GM19463 (cell line): Measurements from ENCODE around the gene DOCK2.
A peak's percentile ranks its signal among the peaks of the same experiment; 100 is the strongest.

ENCODE experiments used
- ATAC-seq: cut with Tn5 transposase; IDR thresholded peaks from one replicate; pipeline ENCODE4 v1.9.1; 2021; ENCODE audit warnings: mild to moderate bottlenecking, moderate library complexity; ENCODE audit not compliant: unreplicated experiment

DOCK2 gene

DNA sequence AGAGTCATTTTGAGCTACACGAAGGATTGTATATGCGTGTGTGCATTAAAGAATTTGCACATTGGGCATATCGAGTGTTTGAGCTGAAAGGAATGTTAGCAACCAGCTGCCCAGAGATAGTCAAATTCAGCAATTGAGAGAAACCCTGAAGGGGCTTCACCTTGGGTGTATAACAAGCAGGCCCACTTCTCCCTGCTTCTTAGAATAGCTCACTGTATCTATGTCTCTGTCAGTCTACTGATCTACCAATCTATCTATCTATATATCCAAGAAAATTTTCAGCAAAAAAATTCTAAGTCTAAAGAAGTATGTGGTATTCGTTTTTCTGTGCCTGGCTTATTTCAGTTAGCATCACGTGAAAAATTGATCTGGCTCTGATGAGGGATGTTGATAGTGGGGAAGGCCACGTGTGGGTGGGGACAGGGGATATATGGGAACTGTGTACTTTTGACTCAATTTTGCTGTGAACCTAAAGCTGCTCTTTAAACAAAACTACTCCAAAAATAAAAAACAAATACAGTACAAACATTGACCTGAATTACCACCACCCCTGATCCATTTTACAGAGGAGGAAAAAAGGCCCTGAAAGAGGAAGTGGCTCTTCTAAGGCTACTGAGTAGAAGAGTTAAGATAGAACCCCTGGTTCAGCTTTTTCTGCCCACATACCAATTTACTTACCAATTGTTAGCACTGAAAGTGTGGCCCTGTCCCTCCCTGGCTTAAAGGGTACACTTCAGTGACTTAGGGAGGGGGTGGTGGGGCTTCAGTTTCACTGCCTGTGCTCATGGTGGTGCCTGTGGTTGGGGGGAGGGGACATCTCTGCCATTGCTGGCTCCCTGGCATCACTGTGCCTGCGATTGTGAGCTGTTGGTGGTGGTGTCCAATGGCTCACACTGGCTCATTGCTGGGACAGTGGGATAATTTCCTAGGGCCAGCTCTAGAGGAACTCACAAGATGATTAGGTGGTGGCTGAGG lies 141.8 kb downstream of the DOCK2 start:
- peak; percentile 91 for ATAC-seq

DNA sequence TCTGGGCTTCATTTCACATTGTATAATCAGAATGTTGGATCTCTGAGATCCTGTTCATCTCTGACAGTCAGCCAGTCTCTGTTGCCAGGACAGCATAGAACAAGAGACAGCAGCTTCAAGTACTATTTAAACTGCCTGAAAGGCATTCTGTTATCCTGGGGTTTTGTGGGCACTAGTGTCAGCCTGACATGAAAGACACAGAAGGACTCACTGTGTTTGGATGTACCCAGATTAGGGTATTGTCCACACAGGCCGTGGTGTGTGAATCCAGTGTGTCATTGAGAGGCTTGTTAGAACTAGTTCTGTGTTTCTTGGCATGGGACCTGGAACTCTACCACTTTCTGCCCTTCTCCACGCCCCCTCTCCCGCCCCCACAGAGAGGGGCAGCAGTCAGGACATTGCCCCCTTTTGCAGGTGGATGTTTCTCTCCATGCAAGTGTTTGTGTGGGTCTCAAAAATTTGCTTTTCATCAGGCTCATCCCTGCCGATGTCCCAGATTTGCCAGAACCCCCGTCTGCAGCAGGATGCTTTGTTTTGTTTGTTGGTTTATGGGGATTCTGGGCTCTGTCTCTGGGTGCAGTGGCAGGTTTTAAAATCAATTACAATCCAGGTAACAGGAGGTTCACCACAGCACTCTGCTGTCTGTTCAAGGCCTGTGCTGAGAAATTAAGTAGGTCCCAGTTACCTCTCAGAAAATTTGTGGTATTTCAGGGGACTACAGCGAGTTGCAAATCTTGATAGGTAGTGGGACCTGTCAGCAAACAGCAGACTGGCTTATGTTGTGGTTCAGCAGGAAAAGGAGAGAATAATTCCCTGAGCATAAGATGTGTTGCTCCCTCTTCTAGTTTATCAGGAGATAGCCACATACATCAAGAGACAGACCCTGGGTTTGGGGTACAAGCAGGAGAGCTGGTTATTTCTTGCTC lies 144.6 kb downstream of the DOCK2 start:
- no peak for ATAC-seq

DNA sequence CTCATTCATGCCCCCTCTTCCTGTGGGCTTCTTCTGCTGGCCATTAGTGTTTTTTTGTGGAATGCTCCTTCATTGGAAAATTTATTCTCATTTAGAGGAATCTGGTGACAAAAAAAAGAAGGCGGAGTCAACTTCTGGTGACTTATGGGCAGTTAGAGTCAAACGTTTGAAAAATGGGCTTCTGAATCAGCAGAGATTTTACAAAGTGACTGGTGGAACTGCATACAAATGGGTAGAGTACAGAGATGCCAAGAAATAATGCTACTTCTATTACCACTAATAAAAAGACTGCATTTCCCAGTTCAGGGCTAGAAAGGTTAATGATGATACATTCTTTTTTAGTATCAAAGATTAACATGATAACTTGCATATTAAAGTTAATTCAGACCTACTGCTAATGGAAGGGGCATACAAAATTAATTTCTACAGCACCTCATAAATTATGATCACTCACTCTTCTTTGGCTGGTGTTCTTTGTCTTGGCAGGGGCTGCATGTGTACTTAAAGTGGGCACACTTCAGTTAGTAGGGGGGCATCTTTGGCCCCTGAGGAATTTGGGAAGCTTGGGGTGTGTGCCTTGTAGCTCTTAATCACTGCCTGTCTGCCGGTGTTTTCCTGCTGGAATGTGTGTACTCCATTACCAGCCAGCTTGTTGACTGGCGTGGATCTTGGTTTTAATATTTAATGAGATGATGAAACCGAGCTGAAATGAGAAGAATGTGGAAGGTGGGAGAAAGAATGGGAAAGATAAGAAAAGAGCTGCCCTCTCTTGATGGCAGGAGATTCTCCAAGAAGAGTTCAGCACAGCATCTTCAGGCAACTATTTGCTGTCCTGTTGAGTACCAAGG lies 148.9 kb downstream of the DOCK2 start:
- no peak for ATAC-seq

DNA sequence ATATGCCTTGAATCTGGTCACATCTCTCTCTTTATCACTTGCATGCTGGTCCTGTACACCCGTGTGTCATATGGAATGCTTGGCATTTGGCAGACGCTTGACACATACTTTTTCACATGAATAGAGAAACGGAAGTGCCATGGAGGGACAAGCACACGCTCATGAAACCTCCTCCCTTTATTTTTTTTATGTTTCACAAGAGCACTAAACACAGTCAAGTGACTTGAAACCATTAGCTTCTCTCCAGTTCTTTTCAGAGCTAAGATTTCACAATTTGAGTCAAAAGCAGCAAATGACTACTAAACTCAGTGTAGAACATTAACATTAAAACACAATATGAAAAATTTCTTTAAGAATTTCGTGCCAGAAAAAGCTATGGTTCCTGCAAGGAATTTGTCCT lies 151.1 kb downstream of the DOCK2 start:
- ATAC-seq: no peak

DNA sequence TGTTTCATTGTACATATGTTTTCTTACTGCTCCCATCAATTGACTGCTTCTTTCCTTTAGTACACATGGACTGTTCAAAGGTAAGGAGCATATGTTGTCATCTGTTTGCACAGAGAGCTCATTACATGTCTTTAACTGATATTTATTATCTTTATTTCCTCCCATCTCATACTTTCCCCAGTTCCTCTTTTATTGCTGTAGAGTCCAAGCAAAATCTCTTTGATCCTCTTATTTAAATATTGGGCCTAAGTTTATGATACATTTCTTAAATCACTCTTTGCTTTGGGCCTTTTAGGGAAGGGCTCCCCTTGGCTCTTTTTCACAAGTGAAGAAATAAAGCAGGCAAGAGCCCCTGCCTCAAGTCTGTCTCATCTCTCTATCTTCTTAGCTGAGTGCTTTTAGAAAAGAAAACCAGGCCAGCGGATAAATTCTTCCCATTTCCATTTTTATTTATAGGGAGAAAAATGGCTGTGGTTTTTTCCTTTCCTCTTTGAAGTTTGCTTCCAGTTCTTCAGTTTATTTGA lies 152.4 kb downstream of the DOCK2 start:
- no peak for ATAC-seq

DNA sequence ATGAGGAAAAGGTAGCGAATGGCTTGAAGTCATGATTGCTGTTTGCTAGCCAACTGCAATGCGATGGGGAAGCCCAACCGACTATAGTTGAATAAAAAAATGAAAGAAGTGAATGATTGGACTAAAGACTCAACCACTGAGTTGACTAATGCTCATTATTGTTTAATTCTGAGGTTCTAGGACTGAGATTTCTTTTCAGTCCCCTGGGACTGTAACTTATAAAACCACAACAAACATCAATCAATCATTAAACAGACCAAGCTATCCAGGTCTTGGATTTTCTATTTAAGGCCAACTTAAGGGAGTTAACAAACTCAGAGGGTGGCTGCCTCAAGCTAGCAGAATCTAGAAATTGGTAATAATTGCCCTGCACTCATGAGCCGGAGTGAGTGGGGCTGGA lies 154.2 kb downstream of the DOCK2 start:
- no peak for ATAC-seq

DNA sequence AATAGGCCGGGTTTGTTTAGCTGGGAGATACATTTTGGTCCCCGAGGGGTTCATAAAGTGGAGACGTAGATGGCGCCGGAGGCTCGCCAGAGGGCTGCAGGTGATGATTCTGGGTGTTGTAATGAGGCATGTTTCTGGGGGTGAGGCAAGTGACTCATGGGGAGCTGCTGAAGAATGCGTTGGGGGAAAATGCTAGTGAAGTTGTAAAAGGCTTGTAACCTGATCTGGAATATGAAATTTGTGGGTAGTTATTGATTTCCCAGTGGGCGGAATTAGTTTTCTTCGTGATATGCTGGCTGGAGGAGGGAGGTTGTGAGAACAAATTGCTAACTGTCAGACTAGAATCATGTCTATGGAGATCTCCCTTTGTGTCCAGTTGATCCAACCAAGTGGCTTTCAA lies 158.3 kb downstream of the DOCK2 start:
- no peak for ATAC-seq

DNA sequence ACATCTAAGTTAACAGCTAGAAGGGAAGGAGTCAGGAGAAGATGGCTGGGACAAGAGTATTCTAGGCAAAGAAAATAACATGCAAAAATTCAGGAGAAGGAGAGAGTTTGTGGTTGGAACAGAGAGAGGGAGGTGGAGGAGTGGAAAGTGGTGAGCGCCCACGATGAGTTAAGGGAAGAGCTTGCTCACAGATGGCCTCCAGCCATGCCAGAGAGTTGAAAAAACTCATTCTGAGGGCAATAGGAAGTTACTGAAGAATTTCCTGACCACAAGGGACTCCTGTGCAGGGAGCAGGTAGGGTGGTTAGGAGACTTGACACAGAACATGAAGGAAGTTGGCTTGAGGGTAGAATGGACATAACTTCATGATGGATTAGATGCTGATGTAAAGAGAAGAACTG lies 159.7 kb downstream of the DOCK2 start:
- no peak for ATAC-seq

DNA sequence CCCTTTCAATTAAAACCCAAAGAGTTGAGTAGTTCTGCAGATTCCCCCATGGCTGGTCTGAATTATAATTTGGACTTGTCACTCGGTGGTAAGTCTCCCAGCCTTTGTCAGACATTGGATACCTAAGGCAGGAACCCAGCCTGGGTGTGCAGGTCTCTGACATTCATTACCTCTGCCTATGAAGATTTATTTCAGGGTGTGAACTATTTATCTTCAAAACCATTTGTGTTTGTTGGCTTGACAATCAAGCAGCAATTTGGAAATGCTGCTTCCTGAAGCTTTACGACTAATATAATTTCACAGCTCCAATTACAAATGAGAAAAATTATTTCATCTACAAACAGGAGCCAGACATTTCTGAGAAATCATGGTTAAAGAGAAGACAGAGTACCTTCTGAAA lies 160.5 kb downstream of the DOCK2 start:
- no peak for ATAC-seq

DNA sequence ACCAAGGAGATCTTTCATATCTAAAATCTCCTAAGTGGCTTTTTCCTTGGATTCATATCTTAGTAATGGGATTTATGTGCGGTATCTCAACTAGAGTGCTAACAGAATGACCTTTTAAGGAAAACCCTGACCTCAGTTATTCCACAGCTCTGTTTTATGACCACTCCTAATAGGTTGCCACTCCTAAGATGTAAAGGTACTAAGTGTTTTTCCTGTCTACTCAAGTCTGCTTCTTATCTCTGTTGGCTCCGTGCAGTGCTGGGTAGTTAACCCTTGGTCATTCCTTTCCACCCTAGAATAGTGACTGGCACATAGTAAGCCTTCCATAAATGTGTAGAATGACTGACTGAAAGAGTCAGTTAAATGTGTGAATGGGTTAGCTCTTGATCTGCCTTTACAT lies 161.4 kb downstream of the DOCK2 start:
- ATAC-seq: no peak

DNA sequence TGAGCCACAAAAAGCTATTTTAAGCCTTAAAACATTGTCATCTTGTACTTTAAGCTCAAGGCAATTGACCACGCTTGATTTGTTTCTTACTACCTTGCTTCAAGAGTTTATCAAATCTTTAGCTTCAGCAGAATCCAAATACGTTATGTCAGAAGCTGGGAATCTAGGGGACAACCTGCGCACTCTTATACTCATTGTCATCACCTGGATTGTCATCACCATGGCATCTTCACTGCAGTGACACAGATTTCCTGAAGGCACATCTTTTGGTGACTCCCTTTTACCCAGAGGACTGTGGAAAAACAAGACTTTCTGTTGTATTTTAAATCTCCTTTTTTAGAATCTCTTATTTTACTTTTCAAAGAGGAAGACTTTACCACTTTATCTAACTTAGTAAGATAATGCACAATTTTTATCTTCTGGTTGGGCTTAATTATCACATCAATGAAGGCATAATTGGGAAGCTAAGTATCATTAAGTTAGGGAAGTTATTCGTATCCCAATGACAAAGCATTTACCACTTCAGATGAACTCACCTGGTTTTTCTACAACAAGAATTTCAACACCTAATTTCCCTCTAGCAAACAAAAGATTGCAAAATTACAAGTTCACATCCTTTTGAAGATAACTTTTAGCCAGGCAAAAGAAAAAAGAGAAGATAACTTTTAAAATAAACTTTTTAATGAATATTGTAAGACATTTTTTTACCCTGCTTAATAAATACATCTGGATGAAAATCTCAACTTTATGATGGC lies 162.0 kb downstream of the DOCK2 start:
- ATAC-seq: no peak

DNA sequence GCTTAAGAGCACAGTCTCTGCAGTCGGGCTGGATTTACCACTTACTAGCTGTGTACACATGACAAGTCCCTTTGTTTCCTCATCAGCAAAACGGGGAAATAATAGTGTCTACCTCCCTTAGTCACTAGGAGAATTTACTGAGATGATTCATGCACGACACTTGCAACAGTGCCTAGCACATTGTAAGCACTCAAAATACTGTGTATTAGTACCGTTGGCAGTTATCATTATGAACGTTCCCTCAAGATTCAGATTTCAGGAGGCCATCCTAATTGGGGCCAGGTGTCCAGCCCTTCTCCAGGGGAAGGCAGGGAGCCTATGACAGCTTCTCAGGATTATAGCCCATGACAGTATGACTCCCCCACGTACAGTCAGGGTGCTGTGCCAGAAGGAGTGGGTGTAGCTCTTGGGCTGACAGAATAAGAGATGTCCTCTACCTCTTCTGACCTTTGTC lies 164.3 kb downstream of the DOCK2 start:
- ATAC-seq: no peak

DNA sequence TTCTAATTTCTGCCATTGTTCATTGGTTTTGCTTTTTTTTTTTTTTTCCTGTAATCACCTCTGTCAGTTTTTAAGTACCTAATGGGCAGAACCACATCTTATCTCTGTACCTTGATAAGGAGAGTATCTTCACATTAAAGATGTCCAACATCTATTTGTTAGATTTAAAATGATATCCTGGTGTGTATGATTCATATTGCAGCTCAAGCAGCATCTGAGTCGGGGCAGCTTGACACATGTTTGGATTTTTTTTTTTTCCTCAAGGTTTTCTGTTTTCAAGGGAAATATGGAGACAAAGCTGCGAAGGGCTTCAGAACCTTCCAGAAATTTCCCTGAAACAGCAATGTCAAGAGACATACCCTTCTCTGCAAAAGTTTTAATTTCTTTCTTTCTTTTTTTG lies 164.7 kb downstream of the DOCK2 start:
- no peak for ATAC-seq

DNA sequence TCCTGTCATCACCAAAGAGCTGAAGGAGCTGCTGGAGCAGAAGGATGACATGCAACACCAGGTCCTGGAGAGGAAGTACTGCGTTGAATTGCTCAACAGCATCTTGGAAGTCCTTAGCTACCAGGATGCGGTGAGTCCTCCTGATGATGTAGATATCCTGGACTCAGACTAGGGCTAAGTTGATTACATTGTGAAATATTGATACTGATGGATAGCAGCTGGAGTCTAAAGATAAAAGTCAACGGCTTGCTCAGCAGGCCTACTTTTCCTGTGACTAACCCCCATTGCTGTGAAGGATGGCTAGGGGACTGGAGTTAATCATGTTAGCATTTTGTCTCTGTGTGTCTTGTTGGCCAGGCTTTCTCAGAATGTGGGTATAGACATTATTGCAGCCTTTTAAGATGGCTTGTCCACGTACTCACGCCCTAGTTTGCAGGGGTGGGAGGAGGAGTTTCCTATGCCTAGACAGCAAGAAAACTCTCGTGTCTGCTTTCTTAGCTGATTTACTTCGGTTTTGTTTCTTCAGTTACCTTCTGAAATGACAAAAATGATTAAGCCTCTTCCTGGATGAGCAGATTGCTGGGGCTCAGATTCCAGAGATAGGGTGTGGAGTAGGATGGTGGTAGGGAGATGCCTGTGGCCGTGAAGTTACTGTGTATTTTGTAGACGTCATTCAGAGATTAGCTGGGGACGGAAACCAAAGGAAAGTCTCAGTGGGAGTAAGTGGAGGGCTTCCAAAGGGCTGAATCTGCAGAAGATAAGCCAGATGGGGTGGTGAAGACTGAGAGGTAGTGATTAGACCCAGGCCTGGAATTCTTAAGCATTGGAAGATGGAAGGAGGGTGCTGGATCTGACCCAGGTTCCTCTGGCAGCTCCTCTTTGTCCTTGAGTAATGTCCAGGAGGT lies 166.3 kb downstream of the DOCK2 start:
- ATAC-seq: no peak

DNA sequence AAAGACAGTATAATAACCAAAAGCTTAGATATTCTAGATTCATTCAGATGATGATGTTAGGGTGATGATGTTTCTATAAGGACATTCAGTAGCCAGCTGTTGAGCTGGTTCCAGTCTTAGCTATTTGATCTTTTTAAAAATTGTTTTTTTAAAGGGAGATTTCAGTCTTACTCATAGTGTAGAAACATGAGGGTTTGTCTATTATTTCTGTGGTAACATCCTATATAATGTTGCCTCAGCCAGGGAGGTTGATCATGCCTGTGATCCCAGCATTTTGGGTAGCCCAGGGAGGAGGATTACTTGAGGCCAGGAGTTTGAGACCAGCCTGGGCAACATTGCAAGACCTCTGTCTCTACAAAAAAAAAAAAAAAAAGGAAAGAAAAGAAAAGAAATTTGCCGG lies 167.8 kb downstream of the DOCK2 start:
- ATAC-seq: no peak

DNA sequence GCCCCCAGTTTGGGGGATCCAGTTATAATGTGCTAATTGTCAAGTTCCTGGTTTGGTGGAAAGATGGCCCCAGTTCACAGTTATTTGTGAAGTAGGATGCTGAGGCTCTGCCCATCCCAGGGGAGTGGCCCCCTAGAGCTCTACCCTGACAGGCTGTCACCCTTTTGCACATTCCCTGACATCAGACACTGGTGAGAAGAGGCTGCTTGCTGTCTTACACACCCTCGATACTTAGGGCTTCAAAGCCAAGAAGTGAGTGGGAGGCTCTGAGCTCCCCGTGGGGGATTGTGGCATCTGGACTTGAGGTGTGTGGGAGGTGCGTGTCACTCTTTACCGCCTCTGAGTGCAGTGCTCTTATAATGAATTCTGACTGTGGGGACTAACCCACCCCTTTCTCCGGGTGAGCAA lies 168.5 kb downstream of the DOCK2 start:
- ATAC-seq: peak; percentile 89

DNA sequence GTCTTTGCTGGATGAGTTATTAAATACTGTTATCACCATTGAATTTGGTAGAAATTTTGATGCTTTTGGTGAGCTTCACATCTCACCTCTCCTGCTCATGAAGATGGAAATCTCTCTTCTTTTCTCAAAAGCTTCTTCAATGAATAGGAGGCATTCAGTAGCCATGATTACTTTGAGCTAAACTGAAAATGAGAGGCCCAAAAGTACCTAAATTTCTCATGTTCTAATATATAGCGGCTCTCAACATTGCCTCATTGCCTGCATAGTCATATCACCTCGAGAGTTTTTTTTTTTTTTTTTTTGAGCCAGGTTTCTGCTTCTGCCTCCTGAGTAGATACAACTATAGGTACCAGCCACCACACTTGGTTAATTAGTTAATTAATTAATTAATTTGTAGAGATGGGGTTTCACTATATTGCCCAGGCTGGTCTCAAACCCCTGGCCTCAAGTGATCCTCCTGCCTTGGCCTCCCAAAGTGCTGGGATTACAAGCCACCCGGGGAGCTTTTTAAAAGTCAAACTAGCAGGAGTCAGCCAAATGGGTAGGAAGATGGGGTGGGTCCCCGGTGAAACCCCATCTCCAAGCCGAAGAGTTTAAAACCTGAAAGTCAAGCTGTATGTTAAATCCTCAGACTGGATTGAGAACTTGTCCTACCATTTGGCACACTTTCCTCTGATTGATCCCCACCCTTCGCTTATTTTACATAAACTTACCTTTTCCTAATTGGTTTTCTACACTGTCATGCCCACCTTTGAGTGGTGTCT lies 169.0 kb downstream of the DOCK2 start:
- ATAC-seq: peak; percentile 49

DNA sequence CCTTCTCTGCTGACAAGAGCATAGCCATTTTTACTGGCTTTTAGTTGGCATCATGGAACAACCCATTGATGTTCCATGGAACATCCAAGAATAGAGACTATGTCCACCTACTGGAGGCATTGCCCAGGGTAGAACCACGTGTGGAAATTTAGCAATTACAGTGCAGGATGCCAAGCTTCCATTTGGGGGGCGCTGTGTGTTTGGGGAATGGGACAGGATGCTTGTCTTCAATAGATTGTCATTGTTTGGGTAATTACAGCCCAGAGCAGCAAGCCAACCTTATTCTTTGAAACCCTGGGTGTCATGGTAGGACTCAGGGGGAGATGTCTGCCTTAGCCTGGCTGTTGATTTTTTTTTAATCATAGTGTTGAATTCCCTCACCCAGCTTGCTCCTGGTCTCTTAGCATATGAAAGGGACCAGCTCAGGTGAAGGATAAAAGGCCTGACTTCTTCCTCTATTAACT lies 171.1 kb downstream of the DOCK2 start:
- ATAC-seq: no peak
